GM18861 (cell line): Measurements from ENCODE around the gene RNF31.
"Not testable (repeated sequence)": the region's sequence is repeated elsewhere in the genome, so short reads cannot be mapped to it uniquely, and the experiment has no call there.

Source experiments
- ATAC-seq: cut with Tn5 transposase; IDR thresholded peaks from one replicate; pipeline ENCODE4 v1.9.1; 2021; ENCODE audit not compliant: unreplicated experiment

Gene RNF31

GRCh38 chr14:24146978-24147760 is at the start of gene RNF31:
RNF31 (plus strand) TSS chr14:24147498; CDS start chr14:24147699, 201 bp downstream.
- ATAC-seq: peak; percentile 74

DNA sequence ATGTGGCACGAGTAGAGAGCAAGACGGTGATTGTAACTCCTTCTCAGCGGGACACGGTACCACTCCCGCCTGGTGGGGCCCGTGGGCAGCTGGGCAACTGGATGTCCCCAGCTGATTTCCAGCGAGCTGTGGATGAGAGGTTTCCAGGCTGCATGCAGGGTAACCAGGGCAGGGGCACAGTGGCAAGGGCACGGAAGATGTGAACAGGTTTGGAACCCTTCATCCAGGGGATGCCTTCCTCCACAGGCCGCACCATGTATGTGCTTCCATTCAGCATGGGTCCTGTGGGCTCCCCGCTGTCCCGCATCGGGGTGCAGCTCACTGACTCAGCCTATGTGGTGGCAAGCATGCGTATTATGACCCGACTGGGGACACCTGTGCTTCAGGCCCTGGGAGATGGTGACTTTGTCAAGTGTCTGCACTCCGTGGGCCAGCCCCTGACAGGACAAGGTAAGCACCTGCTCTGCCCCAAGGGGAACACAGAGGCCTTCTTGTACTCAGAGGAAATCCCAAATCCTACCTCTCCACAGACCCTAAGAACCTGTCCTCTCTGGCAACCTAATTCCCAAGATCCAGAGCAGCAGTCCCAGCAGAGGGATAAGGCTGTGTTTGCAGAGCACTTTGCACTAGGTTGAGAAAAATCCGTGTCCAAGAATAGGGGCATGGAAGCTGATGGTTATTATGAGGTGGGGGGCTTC is 48.9 kb upstream of the RNF31 start:
- ATAC-seq: no peak

DNA sequence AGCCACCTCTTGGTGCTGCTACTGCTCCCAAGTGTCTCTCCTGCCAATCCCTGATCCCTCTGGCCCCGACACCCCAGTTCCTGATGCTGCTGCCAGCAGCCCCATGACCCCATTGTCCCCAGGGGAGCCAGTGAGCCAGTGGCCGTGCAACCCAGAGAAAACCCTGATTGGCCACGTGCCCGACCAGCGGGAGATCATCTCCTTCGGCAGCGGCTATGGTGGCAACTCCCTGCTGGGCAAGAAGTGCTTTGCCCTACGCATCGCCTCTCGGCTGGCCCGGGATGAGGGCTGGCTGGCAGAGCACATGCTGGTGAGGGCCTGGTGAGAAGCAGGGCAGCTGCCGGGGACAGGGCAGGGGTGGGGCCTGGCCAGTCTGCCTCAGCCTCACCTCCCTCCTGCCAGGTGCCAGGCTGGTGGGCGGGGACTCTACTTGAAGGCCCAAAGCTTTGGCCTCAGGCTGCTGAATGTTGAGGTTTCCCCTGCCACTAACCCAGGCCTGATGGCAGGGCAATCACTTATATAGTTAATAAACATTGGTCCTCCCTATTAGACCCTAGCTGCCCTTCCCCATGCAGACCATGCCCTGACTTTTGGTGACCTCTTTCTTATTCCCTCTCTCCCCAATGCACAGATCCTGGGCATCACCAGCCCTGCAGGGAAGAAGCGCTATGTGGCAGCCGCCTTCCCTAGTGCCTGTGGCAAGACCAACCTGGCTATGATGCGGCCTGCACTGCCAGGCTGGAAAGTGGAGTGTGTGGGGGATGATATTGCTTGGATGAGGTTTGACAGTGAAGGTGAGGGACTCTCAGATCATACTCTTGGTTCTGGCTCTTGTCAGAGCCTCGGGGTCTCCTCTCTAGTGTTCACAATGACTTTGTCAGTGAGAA is 48.1 kb upstream of the RNF31 start:
- no peak for ATAC-seq

GRCh38 chr14:24100197-24100981 is 46.9 kb upstream of the RNF31 start:
- ATAC-seq: no peak

- no peak for ATAC-seq
Observed at GRCh38 chr14:24100982-24101494, 46.3 kb upstream of the RNF31 start.

DNA sequence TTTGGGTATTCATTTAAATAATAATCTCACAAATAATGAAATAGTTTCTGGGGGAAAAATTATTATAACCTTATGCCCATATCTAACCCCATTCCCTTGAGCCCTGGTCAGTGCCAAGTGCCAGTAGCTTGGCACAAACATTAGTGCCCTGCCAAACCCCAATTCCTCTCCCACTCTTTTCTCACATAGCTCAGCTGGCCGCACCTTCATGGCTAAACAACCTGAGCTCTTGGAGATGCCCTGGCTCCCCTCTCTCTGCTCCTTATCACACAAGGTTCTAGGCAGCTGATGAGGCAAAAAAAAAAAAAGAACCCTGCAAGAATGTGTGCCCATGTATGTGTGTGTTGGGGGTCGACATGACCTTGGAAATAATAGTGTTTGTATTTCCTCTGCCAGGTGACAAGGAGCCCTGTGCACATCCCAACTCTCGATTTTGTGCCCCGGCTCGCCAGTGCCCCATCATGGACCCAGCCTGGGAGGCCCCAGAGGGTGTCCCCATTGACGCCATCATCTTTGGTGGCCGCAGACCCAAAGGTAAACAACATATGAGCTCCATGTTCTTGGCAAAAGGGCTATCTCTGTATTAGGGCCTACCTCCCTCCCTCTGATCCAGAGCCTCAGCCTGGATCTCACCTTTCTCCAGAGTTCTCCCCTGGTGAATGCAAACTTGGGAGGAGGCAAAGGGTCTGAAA is 44.8 kb upstream of the RNF31 start:
- ATAC-seq: no peak

DNA sequence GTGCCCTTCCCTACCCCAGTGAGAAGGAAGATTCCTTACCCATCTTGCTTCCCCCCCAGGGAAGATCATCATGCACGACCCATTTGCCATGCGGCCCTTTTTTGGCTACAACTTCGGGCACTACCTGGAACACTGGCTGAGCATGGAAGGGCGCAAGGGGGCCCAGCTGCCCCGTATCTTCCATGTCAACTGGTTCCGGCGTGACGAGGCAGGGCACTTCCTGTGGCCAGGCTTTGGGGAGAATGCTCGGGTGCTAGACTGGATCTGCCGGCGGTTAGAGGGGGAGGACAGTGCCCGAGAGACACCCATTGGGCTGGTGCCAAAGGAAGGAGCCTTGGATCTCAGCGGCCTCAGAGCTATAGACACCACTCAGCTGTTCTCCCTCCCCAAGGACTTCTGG is 43.8 kb upstream of the RNF31 start:
- ATAC-seq: no peak

DNA sequence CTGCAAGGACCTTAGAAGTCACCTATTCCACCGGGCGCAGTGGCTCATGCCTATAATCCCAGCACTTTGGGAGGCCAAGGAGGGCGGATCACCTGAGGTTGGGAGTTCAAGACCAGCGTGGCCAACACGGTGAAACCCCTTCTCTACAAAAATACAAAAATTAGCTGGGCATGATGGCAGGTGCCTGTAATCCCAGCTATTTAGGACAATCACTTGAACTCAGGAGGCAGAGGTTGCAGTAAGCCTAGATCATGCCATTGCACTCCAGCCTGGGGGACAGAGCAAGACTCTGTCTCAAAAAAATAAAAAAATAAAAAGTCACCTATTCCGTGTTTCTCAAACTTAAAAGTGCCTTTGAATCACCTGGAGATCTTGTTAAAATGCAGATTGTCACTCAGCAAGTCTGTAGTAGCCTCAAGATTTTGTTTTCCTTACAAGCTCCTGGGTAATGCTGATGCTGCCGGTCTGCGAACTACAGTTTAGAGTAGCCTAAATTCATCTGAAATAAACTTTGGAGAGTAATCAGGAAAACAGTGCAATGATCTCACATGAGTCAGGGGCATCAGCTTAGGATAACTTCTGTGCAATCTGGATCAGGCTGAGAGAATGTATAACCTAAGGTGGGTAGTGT is 41.6 kb upstream of the RNF31 start:
- not testable (repeated sequence) for ATAC-seq

GRCh38 chr14:24106672-24107271 is 40.5 kb upstream of the RNF31 start:
- no peak for ATAC-seq

- no peak for ATAC-seq
Observed at GRCh38 chr14:24108336-24108874, 38.9 kb upstream of the RNF31 start.

- ATAC-seq: no peak
Observed at GRCh38 chr14:24110060-24110459, 37.2 kb upstream of the RNF31 start.

DNA sequence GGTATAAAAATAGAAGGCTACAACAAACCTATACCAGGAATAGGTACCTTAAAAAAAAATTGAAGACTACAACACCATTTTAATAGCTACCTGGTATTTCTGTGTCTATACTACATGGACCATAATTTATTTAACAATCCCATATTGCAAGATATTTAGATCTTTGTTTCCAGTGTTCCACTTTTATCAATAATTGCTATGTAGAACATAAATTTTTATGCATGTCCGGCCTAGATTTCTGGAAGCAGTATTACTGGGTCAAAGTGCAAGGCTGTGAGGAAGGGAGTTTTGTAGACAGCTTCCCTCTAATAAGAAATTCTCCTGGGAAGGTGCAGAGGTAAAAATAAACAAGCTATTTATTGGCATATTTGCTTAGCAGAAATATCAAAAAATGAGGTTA is 36.8 kb upstream of the RNF31 start:
- no peak for ATAC-seq

DNA sequence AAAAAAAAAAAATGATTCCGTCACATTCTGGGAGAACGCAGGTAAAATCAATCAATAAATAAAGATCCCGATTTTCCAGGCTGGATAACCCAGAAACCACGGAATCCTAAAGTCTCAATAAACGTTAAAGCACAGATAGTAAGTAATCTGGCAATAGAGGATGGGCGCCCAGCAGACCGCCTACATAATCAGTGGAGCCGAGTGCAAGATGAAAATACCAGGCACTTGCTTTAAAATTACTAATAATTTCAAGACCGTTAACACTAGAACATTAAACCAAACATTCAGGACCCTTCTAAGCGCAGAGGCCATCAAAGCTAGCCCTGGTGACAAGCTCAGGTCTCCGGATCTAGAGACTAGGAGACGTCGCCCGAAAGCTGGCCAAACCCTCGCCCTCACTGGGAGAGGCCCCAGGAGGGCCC is 33.9 kb upstream of the RNF31 start:
- no peak for ATAC-seq

- peak; percentile 30 for ATAC-seq
Observed at GRCh38 chr14:24113801-24114531, 33.3 kb upstream of the RNF31 start.

GRCh38 chr14:24114532-24115421 is 32.5 kb upstream of the RNF31 start, which contains the start of the genes DCAF11 and NRL:
DCAF11 (plus strand) TSS chr14:24114777; CDS start chr14:24115595, 818 bp downstream.
NRL (minus strand) TSS chr14:24114949; CDS start chr14:24082848, 32,101 bp downstream.
- peak; percentile 78 for ATAC-seq

- ATAC-seq: no peak
Observed at GRCh38 chr14:24115422-24116127, 31.7 kb upstream of the RNF31 start.
